A549 (cell line): Measurements from ENCODE around the gene HOXA10.

Experiments
- CEBPB ChIP-seq, 2 experiments: fragments of >200 bp in 1 of 2; sonication (Bioruptor Twin) in 1 of 2; formaldehyde crosslinking in 1 of 2; IDR thresholded peaks; 2 replicates each; pipeline ENCODE4 v1.6.1; 2012 to 2016
- CHD2 ChIP-seq: fragments of 150-350 bp; IDR thresholded peaks from 2 replicates; pipeline ENCODE4 v1.6.1; 2014; ENCODE audit warnings: low read length; ENCODE audit not compliant: partially characterized antibody
- CTCF ChIP-seq: fragments of >200 bp; sonication (Bioruptor Twin); formaldehyde crosslinking; IDR thresholded peaks from 3 replicates; pipeline ENCODE4 v1.5.1; 2016
- ESRRA ChIP-seq: fragments of 150-350 bp; IDR thresholded peaks from 2 replicates; pipeline ENCODE4 v1.6.1; 2014; ENCODE audit warnings: mild to moderate bottlenecking, low read length, borderline replicate concordance
- JUN ChIP-seq, 2 experiments: fragments of >200 bp; sonication (Bioruptor Twin); formaldehyde crosslinking; IDR thresholded peaks; 2 replicates in 1 of 2; 3 replicates in 1 of 2; pipeline ENCODE4 v1.6.1; 2016 to 2017
- JUNB ChIP-seq: fragments of >200 bp; sonication (Bioruptor Twin); formaldehyde crosslinking; IDR thresholded peaks from 2 replicates; pipeline ENCODE4 v1.6.1; 2016
- MYC ChIP-seq: IDR thresholded peaks from 2 replicates; pipeline ENCODE4 v1.6.1; 2012; ENCODE audit warnings: mild to moderate bottlenecking, inconsistent platforms, low read length, improper control_type of control experiment, borderline replicate concordance
- POLR2A ChIP-seq: IDR thresholded peaks from 2 replicates; pipeline ENCODE4 v1.6.1; 2012; ENCODE audit warnings: mild to moderate bottlenecking, low read length
- RCOR1 ChIP-seq: fragments of 150-350 bp; IDR thresholded peaks from 2 replicates; pipeline ENCODE4 v1.6.1; 2014; ENCODE audit warnings: antibody characterized with exemption, low read length, low read depth
- SREBF2 ChIP-seq: fragments of 450-650 bp; IDR thresholded peaks from 2 replicates; pipeline ENCODE4 v1.6.1; 2014; ENCODE audit warnings: mild to moderate bottlenecking, moderate library complexity

- TF ChIP-seq CHD2 (no peak), CEBPB (IDR thresholded peaks at IDR 0.05) (no peak), CTCF (no peak), SREBF2 (no peak), JUNB (no peak), ESRRA (no peak), POLR2A (no peak), JUN (IDR thresholded peaks at IDR 0.05) (no peak), RCOR1 (no peak), MYC (no peak)
These were observed 21.2 kb downstream of the HOXA10 start for GRCh38 chr7:27152816-27153442.
